H1 (cell line): ENCODE data around the gene AK5. TPM values are rescaled to one million over a fixed set of nuclear protein-coding genes. Genes with fewer than 3 reads are reported as not detected.
A peak's percentile ranks its signal among the peaks of the same experiment; 100 is the strongest.

Experiments used
- CTCF ChIA-PET: fragments of 300-600 bp; sonication (Branson Sonifier 250); formaldehyde crosslinking; loops from one replicate; lab custom pipeline; 2021; ENCODE audit not compliant: partially characterized antibody; lab: Charles Lee
- POLR2A ChIA-PET: fragments of 300-600 bp; sonication (Branson Sonifier 250); formaldehyde crosslinking; loops from one replicate; lab custom pipeline; 2021; ENCODE audit warnings: inconsistent platforms; ENCODE audit not compliant: partially characterized antibody; lab: Charles Lee
- DNase-seq, 2 experiments: peaks; one replicate each; pipeline versions ENCODE4 v3.0.0 to v3.0.0-alpha.2; 2010 to 2022; ENCODE audit warnings: low spot score in 2 of 2, low read depth in 1 of 2, mixed read lengths in 1 of 2
- FAIRE-seq: peaks from 2 replicates; lab custom pipeline; 2011; peaks lifted over from hg19 to GRCh38; lab: Jason Lieb, UNC
- H2AFZ ChIP-seq: 2 replicates; pipeline ENCODE4 v1.8.1; 2012; ENCODE audit warnings: low read length, inconsistent platforms
- H2AK5ac ChIP-seq: 2 replicates; pipeline ENCODE4 v1.6.1; 2013; ENCODE audit warnings: low read depth, low read length
- H2BK120ac ChIP-seq: replicated peaks from 2 replicates; pipeline ENCODE3; 2013; ENCODE audit warnings: low read depth, low read length, inconsistent platforms
- H2BK12ac ChIP-seq: 2 replicates; pipeline ENCODE4 v1.6.1; 2013; ENCODE audit warnings: low read depth, low read length
- H2BK15ac ChIP-seq: 2 replicates; pipeline ENCODE4 v1.6.1; 2013; ENCODE audit warnings: low read length
- H2BK20ac ChIP-seq: 2 replicates; pipeline ENCODE4 v1.6.1; 2013; ENCODE audit warnings: low read length
- H2BK5ac ChIP-seq: 2 replicates; pipeline ENCODE4 v1.6.1; 2013; ENCODE audit warnings: low read depth, low read length
- H3K14ac ChIP-seq: 2 replicates; pipeline ENCODE4 v1.6.1; 2013; ENCODE audit warnings: inconsistent platforms; ENCODE audit not compliant: insufficient read length
- H3K18ac ChIP-seq: 2 replicates; pipeline ENCODE4 v1.6.1; 2013; ENCODE audit warnings: low read length; ENCODE audit errors: extremely low read depth
- H3K23ac ChIP-seq: 2 replicates; pipeline ENCODE4 v1.6.1; 2013; ENCODE audit warnings: inconsistent platforms; ENCODE audit not compliant: insufficient read length
- H3K23me2 ChIP-seq: 2 replicates; pipeline ENCODE4 v1.6.1; 2013; ENCODE audit warnings: low read depth, low read length
- H3K27ac ChIP-seq: 2 replicates; pipeline ENCODE4 v1.6.1; 2011; ENCODE audit warnings: low read depth, low read length, inconsistent platforms
- H3K27me3 ChIP-seq, 4 experiments: replicated peaks in 1 of 4; 1 replicate in 1 of 4; 2 replicates in 3 of 4; pipeline versions ENCODE4 v1.6.1 to v1.8.1; 2011 to 2013; ENCODE audit warnings: low read length in 3 of 4, mild to moderate bottlenecking in 3 of 4, inconsistent platforms in 2 of 4, mixed read lengths in 2 of 4, moderate library complexity in 1 of 4; ENCODE audit not compliant: control insufficient read depth in 3 of 4, insufficient read depth in 3 of 4; ENCODE audit errors: extremely low read depth in 1 of 4
- H3K36me3 ChIP-seq, 4 experiments: 2 replicates each; pipeline versions ENCODE4 v1.6.1 to v1.8.1; 2011 to 2013; ENCODE audit warnings: mild to moderate bottlenecking in 4 of 4, low read length in 3 of 4, moderate library complexity in 2 of 4, control low read depth in 1 of 4, inconsistent platforms in 1 of 4; ENCODE audit not compliant: insufficient read depth in 4 of 4, control insufficient read depth in 2 of 4
- H3K4ac ChIP-seq: replicated peaks from 2 replicates; pipeline ENCODE3; 2013; ENCODE audit warnings: low read length, low read depth, mixed read lengths, inconsistent platforms; ENCODE audit not compliant: insufficient read length
- H3K4me1 ChIP-seq, 4 experiments: replicated peaks in 1 of 4; 1 replicate in 1 of 4; 2 replicates in 3 of 4; pipeline versions ENCODE4 v1.6.1 to v1.8.1; 2011 to 2013; ENCODE audit warnings: low read length in 3 of 4, inconsistent platforms in 2 of 4, mixed read lengths in 1 of 4; ENCODE audit not compliant: insufficient read depth in 4 of 4, control insufficient read depth in 3 of 4
- H3K4me2 ChIP-seq, 2 experiments: 2 replicates each; pipeline versions ENCODE4 v1.6.1 to v1.8.1; 2011 to 2013; ENCODE audit warnings: low read depth in 2 of 2, low read length in 2 of 2, control low read depth in 1 of 2, inconsistent platforms in 1 of 2, mild to moderate bottlenecking in 1 of 2; ENCODE audit not compliant: insufficient read depth in 1 of 2
- H3K4me3 ChIP-seq, 4 experiments: fragments of 200-600, 300-600 bp in 1 of 4; sonication (generic), shearing (Covaris generic), sonication (Bioruptor Twin) in 1 of 4; 2 replicates each; pipeline versions ENCODE4 v1.5.1 to v1.8.1; 2011 to 2016; ENCODE audit warnings: low read length in 4 of 4, low read depth in 3 of 4, control low read depth in 2 of 4, inconsistent platforms in 2 of 4, mild to moderate bottlenecking in 2 of 4, mixed read lengths in 1 of 4, moderate library complexity in 1 of 4; ENCODE audit not compliant: insufficient read depth in 2 of 4; ENCODE audit errors: extremely low read depth in 1 of 4
- H3K56ac ChIP-seq: replicated peaks from 2 replicates; pipeline ENCODE3; 2013; ENCODE audit warnings: low read depth, mild to moderate bottlenecking, mixed read lengths, low read length, inconsistent platforms; ENCODE audit not compliant: insufficient read length
- H3K79me1 ChIP-seq: 2 replicates; pipeline ENCODE4 v1.6.1; 2013; ENCODE audit warnings: low read depth, low read length, control low read depth
- H3K79me2 ChIP-seq, 2 experiments: 2 replicates each; pipeline versions ENCODE4 v1.6.1 to v1.8.1; 2012 to 2013; ENCODE audit warnings: low read length in 2 of 2, mild to moderate bottlenecking in 2 of 2, inconsistent platforms in 1 of 2; ENCODE audit not compliant: insufficient read depth in 2 of 2, control insufficient read depth in 1 of 2
- H3K9ac ChIP-seq, 4 experiments: replicated peaks in 1 of 4; 1 replicate in 1 of 4; 2 replicates in 3 of 4; pipeline versions ENCODE4 v1.6.1 to v1.8.1; 2011 to 2013; ENCODE audit warnings: low read depth in 3 of 4, low read length in 3 of 4, control low read depth in 2 of 4, mild to moderate bottlenecking in 2 of 4, moderate library complexity in 2 of 4, inconsistent platforms in 1 of 4; ENCODE audit errors: extremely low read depth in 1 of 4
- H3K9me3 ChIP-seq, 2 experiments: 2 replicates each; pipeline versions ENCODE4 v1.6.1 to v1.8.1; 2012 to 2013; ENCODE audit warnings: mild to moderate bottlenecking in 2 of 2, moderate library complexity in 2 of 2, control low read depth in 1 of 2, inconsistent platforms in 1 of 2, low read depth in 1 of 2, low read length in 1 of 2, mixed read lengths in 1 of 2; ENCODE audit not compliant: insufficient read depth in 2 of 2
- H4K20me1 ChIP-seq, 2 experiments: replicated peaks in 1 of 2; 2 replicates each; pipeline versions ENCODE3 to v1.8.1; 2011 to 2013; ENCODE audit warnings: inconsistent platforms in 2 of 2, low read length in 2 of 2, mild to moderate bottlenecking in 1 of 2; ENCODE audit not compliant: insufficient read depth in 2 of 2, control insufficient read depth in 1 of 2
- H4K5ac ChIP-seq: 2 replicates; pipeline ENCODE4 v1.6.1; 2013; ENCODE audit warnings: low read length, low read depth, mixed read lengths, inconsistent platforms; ENCODE audit not compliant: insufficient read length
- H4K8ac ChIP-seq: 2 replicates; pipeline ENCODE4 v1.8.0; 2013; ENCODE audit warnings: mild to moderate bottlenecking, moderate library complexity, low read length, inconsistent platforms; ENCODE audit not compliant: insufficient read depth; ENCODE audit errors: extremely low read depth
- H4K91ac ChIP-seq: replicated peaks from 2 replicates; pipeline ENCODE3; 2013; ENCODE audit warnings: low read length, mixed read lengths, inconsistent platforms; ENCODE audit not compliant: insufficient read length
- E2F6 ChIP-seq: IDR thresholded peaks from 2 replicates; pipeline ENCODE4 v1.6.1; 2012; ENCODE audit warnings: inconsistent platforms
- WGBS, 2 experiments: shearing (Covaris generic) in 1 of 2; methylation state at CpG; one replicate each; pipeline versions ENCODE4 v1.1.6 to v1.1.7; 2013 to 2015; ENCODE audit warnings: low lambda C conversion rate in 2 of 2, mixed read lengths in 2 of 2, inconsistent platforms in 1 of 2, low coverage in 1 of 2, missing lambda C conversion rate in 1 of 2; ENCODE audit not compliant: insufficient replicate concordance in 2 of 2, insufficient coverage in 1 of 2, insufficient read length in 1 of 2; ENCODE audit errors: extremely low coverage in 1 of 2, missing lambda C conversion rate in 1 of 2; 5-methylcytosine and 5-hydroxymethylcytosine counted together
- polyA plus RNA-seq, 7 experiments: library from polyadenylated mRNA; depleted of rRNA in 3 of 7; stranded (reverse) in 5 of 7; unstranded in 2 of 7; fragments of >200 nt in 5 of 7; fragments of 200-250 nt in 2 of 7; gene quantifications; 1 replicate in 5 of 7; 2 replicates in 1 of 7; 4 replicates in 1 of 7; pipeline versions ENCODE4 v1.2.1 to v1.2.3, GENCODE V29; 2011 to 2013; ENCODE audit warnings: missing spikeins in 2 of 7, mixed read lengths in 2 of 7
- total RNA-seq: library from RNA; stranded (reverse); fragmentation: NEBNext Ultra II Directional; extraction: Animal tissue kit (Norgen Biotek cat#: 25700); gene quantifications from 2 replicates; pipeline ENCODE4 v1.2.1, GENCODE V29; 2021

AK5 gene
- total and polyA plus RNA-seq, 2 of the 8 experiments (the other 6 are each of a cell fraction or from before 2014, with no cell fraction given): 2.0 to 7.1 TPM

- CTCF ChIA-PET: interaction anchor here (0.7 to 3.2 kb wide), 8 partner anchors 9 to 33 kb away, joined by 3 to 25 read pairs (median 3); no protein-coding TSS in a partner anchor
- Histone ChIP-seq H2BK120ac (no peak overlapping the region), H3K9me3 (no peaks in the 10 kb centered on the region), H3K14ac (no peak overlapping the region), H3K4me1 (peaks cover 4 to 18% (median 13%) of the 10 kb centered on the region in 4 experiments), H2AK5ac (no peak overlapping the region), H3K23me2 (no peaks in the 10 kb centered on the region), H3K79me1 (no peaks in the 10 kb centered on the region), H3K9ac (no peak overlapping the region), H4K5ac (no peak overlapping the region), H3K79me2 (no peaks in the 10 kb centered on the region), H3K27ac (no peak overlapping the region), H3K23ac (no peak overlapping the region), H3K56ac (no peak overlapping the region), H2AFZ (no peak overlapping the region)
- no peak for TF ChIP-seq E2F6
- TF ChIP-seq, all 59 proteins: peak for 0
- Histone ChIP-seq H2BK20ac (no peak overlapping the region), H3K4me2 (peak overlapping the region in 1 of 2 experiments; percentile 61; a peak in 1 of 4 replicates), H4K20me1 (no peaks in the 10 kb centered on the region), H4K91ac (no peak overlapping the region), H4K8ac (no peak overlapping the region), H3K27me3 (no peaks in the 10 kb centered on the region), H2BK5ac (no peak overlapping the region), H3K4ac (no peak overlapping the region), H3K36me3 (no peaks in the 10 kb centered on the region), H2BK12ac (no peak overlapping the region; the same call in 1 of the 2 replicates), H2BK15ac (no peak overlapping the region), H3K4me3 (no peak overlapping the region), H3K18ac (no peak overlapping the region)
- FAIRE-seq (no peak), DNase-seq (no peak)
- 93% methylated on average over 2 of the region's 2 CpGs; no CpG with 5 or more reads in 1 of the 2 experiments for WGBS, 2 experiments
- POLR2A ChIA-PET: interaction anchor here (1.1 kb wide), 1 partner anchor 16 kb away, joined by 4 read pairs; no protein-coding TSS in a partner anchor
These were observed 234.3 kb downstream of the AK5 start for GRCh38 chr1:77516106-77516505.
